Astrocyte of the spinal cord (primary cell): ENCODE data around the gene PRMT5.

ENCODE experiments used
- DNase-seq: peaks from one replicate; pipeline ENCODE4 v3.0.0; 2011; ENCODE audit warnings: low read depth, low spot score
- H3K4me3 ChIP-seq: 2 replicates; pipeline ENCODE4 v1.5.1; 2011; ENCODE audit warnings: low read depth, mild to moderate bottlenecking, low read length, moderate library complexity
- CTCF ChIP-seq: IDR thresholded peaks from 2 replicates; pipeline ENCODE4 v1.5.1; 2012; ENCODE audit warnings: low read depth, mild to moderate bottlenecking, low read length, inconsistent platforms
- in situ Hi-C: cut with HindIII; loops from 2 replicates; pipeline ENCODE4 v1.10.0; 2017; ENCODE audit warnings: low sequenced_read_pairs

Gene PRMT5

GRCh38 chr14:22907429-22907828 is 21.7 kb downstream of the PRMT5 start:
- no peak for DNase-seq
- no peak for TF ChIP-seq CTCF
- in situ Hi-C loops, result no loop called here
- H3K4me3 ChIP-seq, result no peak overlapping the region

- no peak for TF ChIP-seq CTCF
- no peak for DNase-seq
- in situ Hi-C loops, result no loop called here
- no peak overlapping the region for H3K4me3 ChIP-seq
These were observed 23.1 kb downstream of the PRMT5 start for GRCh38 chr14:22906073-22906472.

GRCh38 chr14:22905627-22906026 is 23.5 kb downstream of the PRMT5 start:
- no peak for DNase-seq
- TF ChIP-seq CTCF, result no peak
- no peak overlapping the region for H3K4me3 ChIP-seq
- in situ Hi-C loops, result no loop called here

GRCh38 chr14:22903742-22904087 is 25.5 kb downstream of the PRMT5 start:
- no peak overlapping the region for H3K4me3 ChIP-seq
- in situ Hi-C loops, result no loop called here
- DNase-seq, result no peak
- TF ChIP-seq CTCF, result no peak

- in situ Hi-C loops, result no loop called here
- no peak for TF ChIP-seq CTCF
- DNase-seq, result no peak
These were observed 27.4 kb downstream of the PRMT5 start for GRCh38 chr14:22901799-22902198.

GRCh38 chr14:22900081-22900799 is 28.9 kb downstream of the PRMT5 start:
- DNase-seq, result peak; percentile 87

More at GRCh38 chr14:22901799-22902198, 27.4 kb downstream of the PRMT5 start:
- H3K4me3 ChIP-seq, result no peak overlapping the region

More at GRCh38 chr14:22900081-22900799, 28.9 kb downstream of the PRMT5 start:
- no peak overlapping the region for H3K4me3 ChIP-seq
- TF ChIP-seq CTCF, result peak; percentile 75
- in situ Hi-C loops, result no loop called here
